Neuronal stem cell (in vitro differentiated cells): Measurements from ENCODE around the gene RBP7.

Source experiments
- DNase-seq: peaks from one replicate; pipeline ENCODE4 v3.0.0-alpha.2; 2013; ENCODE audit warnings: low spot score
- H2AFZ ChIP-seq: one replicate; pipeline ENCODE4 v1.6.1; 2013; ENCODE audit warnings: mild to moderate bottlenecking, low read length, inconsistent platforms
- H2AK5ac ChIP-seq: 2 replicates; pipeline ENCODE4 v1.6.1; 2013; ENCODE audit warnings: low read depth, mild to moderate bottlenecking, inconsistent platforms, low read length, moderate library complexity, mixed read lengths
- H2BK120ac ChIP-seq: 2 replicates; pipeline ENCODE4 v1.6.1; 2013; ENCODE audit warnings: low read depth, mild to moderate bottlenecking, inconsistent platforms, low read length, moderate library complexity, mixed read lengths
- H2BK12ac ChIP-seq: one replicate; pipeline ENCODE4 v1.6.1; 2013; ENCODE audit warnings: low read length, inconsistent platforms
- H2BK15ac ChIP-seq: 2 replicates; pipeline ENCODE4 v1.6.1; 2013; ENCODE audit warnings: mild to moderate bottlenecking, low read length, inconsistent platforms, mixed read lengths
- H2BK5ac ChIP-seq: one replicate; pipeline ENCODE4 v1.6.1; 2013; ENCODE audit warnings: inconsistent platforms, mild to moderate bottlenecking, low read length, moderate library complexity
- H3K14ac ChIP-seq: one replicate; pipeline ENCODE4 v1.6.1; 2013; ENCODE audit warnings: low read length, inconsistent platforms
- H3K18ac ChIP-seq: 2 replicates; pipeline ENCODE4 v1.6.1; 2013; ENCODE audit warnings: low read length, inconsistent platforms
- H3K23ac ChIP-seq: 2 replicates; pipeline ENCODE4 v1.6.1; 2013; ENCODE audit warnings: low read depth, mild to moderate bottlenecking, mixed read lengths, low read length, inconsistent platforms; ENCODE audit not compliant: poor library complexity
- H3K27ac ChIP-seq: replicated peaks from 3 replicates; pipeline ENCODE4 v1.5.1; 2013; ENCODE audit warnings: low read length, inconsistent platforms
- H3K27me3 ChIP-seq, 3 experiments: 2 replicates each; pipeline ENCODE4 v1.6.1; 2013; ENCODE audit warnings: low read length in 3 of 3, mild to moderate bottlenecking in 2 of 3, inconsistent platforms in 1 of 3, low read depth in 1 of 3, mixed read lengths in 1 of 3, moderate library complexity in 1 of 3; ENCODE audit not compliant: control insufficient read depth in 3 of 3, insufficient read depth in 3 of 3
- H3K36me3 ChIP-seq, 2 donors: replicated peaks in 1 of 2; 2 replicates each; pipeline ENCODE4 v1.6.1; 2013; ENCODE audit warnings: low read length in 2 of 2; ENCODE audit not compliant: control insufficient read depth in 2 of 2, insufficient read depth in 2 of 2
- H3K4ac ChIP-seq: 2 replicates; pipeline ENCODE4 v1.6.1; 2013; ENCODE audit warnings: inconsistent platforms, mild to moderate bottlenecking, low read length, moderate library complexity
- H3K4me1 ChIP-seq, 2 donors: 1 replicate in 1 of 2; 2 replicates in 1 of 2; pipeline ENCODE4 v1.6.1; 2013; ENCODE audit warnings: low read length in 2 of 2, low read depth in 1 of 2; ENCODE audit not compliant: control insufficient read depth in 2 of 2, insufficient read depth in 1 of 2
- H3K4me2 ChIP-seq: one replicate; pipeline ENCODE4 v1.6.1; 2013; ENCODE audit warnings: mild to moderate bottlenecking, low read length, inconsistent platforms; ENCODE audit not compliant: insufficient read depth, poor library complexity, severe bottlenecking
- H3K4me3 ChIP-seq, 2 donors: 2 replicates each; pipeline ENCODE4 v1.5.1; 2013; ENCODE audit warnings: low read length in 2 of 2, mild to moderate bottlenecking in 2 of 2, inconsistent platforms in 1 of 2, moderate library complexity in 1 of 2
- H3K79me1 ChIP-seq: one replicate; pipeline ENCODE4 v1.6.1; 2013; ENCODE audit warnings: low read depth, mild to moderate bottlenecking, inconsistent platforms, low read length, moderate library complexity
- H3K9ac ChIP-seq: one replicate; pipeline ENCODE4 v1.6.1; 2013; ENCODE audit warnings: mild to moderate bottlenecking, low read depth, low read length, inconsistent platforms; ENCODE audit not compliant: poor library complexity
- H3K9me3 ChIP-seq, 2 donors: replicated peaks in 1 of 2; 2 replicates each; pipeline versions ENCODE3 to v1.6.1; 2013; ENCODE audit warnings: low read length in 2 of 2, mild to moderate bottlenecking in 2 of 2, inconsistent platforms in 1 of 2, low read depth in 1 of 2, mixed read lengths in 1 of 2, moderate library complexity in 1 of 2; ENCODE audit not compliant: control insufficient read depth in 2 of 2, insufficient read depth in 1 of 2
- H4K8ac ChIP-seq: one replicate; pipeline ENCODE4 v1.6.1; 2013; ENCODE audit warnings: low read depth, mild to moderate bottlenecking, inconsistent platforms, low read length, moderate library complexity
- H4K91ac ChIP-seq: one replicate; pipeline ENCODE4 v1.6.1; 2013; ENCODE audit warnings: low read length, low read depth, mild to moderate bottlenecking, inconsistent platforms; ENCODE audit not compliant: poor library complexity
- WGBS, 2 donors: extraction: QIAGEN DNeasy Blood & Tissue Kit; methylation state at CpG; one replicate each; pipeline ENCODE4 v1.1.7; 2013; ENCODE audit warnings: missing lambda C conversion rate in 2 of 2, mixed read lengths in 1 of 2; ENCODE audit not compliant: insufficient read length in 2 of 2, insufficient replicate concordance in 1 of 2; ENCODE audit errors: extremely low coverage in 2 of 2; 5-methylcytosine and 5-hydroxymethylcytosine counted together

The RBP7 gene

GRCh38 chr1:10061276-10061675 lies 64.2 kb downstream of the RBP7 start:
- Histone ChIP-seq H4K8ac (no peak overlapping the region), H2AK5ac (no peak overlapping the region), H3K36me3 (peaks cover 0 to 4% of the 10 kb centered on the region in 2 donors), H3K4me2 (no peak overlapping the region), H3K27ac (no peak overlapping the region), H2BK15ac (no peak overlapping the region), H3K27me3 (no peaks in the 10 kb centered on the region), H3K4ac (no peak overlapping the region), H2AFZ (no peak overlapping the region), H2BK120ac (no peak overlapping the region), H3K9ac (no peak overlapping the region), H2BK5ac (no peak overlapping the region), H3K9me3 (no peaks in the 10 kb centered on the region), H3K4me1 (peaks cover 6 to 11% of the 10 kb centered on the region in 2 donors), H4K91ac (no peak overlapping the region), H3K4me3 (no peak overlapping the region), H3K14ac (no peak overlapping the region), H3K79me1 (peaks cover 3% of the 10 kb centered on the region), H3K23ac (no peak overlapping the region), H3K18ac (no peak overlapping the region), H2BK12ac (no peak overlapping the region)
- no CpG with 5 or more reads among the region's 5 CpGs for WGBS, 2 donors
- DNase-seq: no peak

- no peak overlapping the region for H4K8ac ChIP-seq
- no peak overlapping the region for H3K14ac ChIP-seq
- DNase-seq: no peak
- no peaks in the 10 kb centered on the region for H3K27me3 ChIP-seq
- H2BK12ac ChIP-seq: no peak overlapping the region
- no peak overlapping the region for H2BK15ac ChIP-seq
- no peak overlapping the region for H3K23ac ChIP-seq
- H3K18ac ChIP-seq: no peak overlapping the region
- H3K9me3 ChIP-seq: no peaks in the 10 kb centered on the region
- no CpG with 5 or more reads among the region's 7 CpGs for whole genome bisulfite sequencing, 2 donors
- H3K36me3 ChIP-seq: no peaks in the 10 kb centered on the region
- H3K4me1 ChIP-seq: peaks cover 9 to 11% of the 10 kb centered on the region in 2 donors
- H3K4ac ChIP-seq: no peak overlapping the region
- no peak overlapping the region for H4K91ac ChIP-seq
- H3K4me2 ChIP-seq: no peak overlapping the region
- no peak overlapping the region for H3K9ac ChIP-seq
- no peak overlapping the region for H2BK5ac ChIP-seq
- H3K27ac ChIP-seq: no peak overlapping the region
- H2BK120ac ChIP-seq: no peak overlapping the region
- no peak overlapping the region for H2AK5ac ChIP-seq
- H3K4me3 ChIP-seq: no peak overlapping the region
- H3K79me1 ChIP-seq: no peaks in the 10 kb centered on the region
- no peak overlapping the region for H2AFZ ChIP-seq
These were observed 66.8 kb downstream of the RBP7 start for GRCh38 chr1:10063878-10064277.

GRCh38 chr1:10064416-10065343 lies 67.7 kb downstream of the RBP7 start:
- Histone ChIP-seq H3K9ac (no peak overlapping the region), H2AK5ac (no peak overlapping the region), H2BK120ac (no peak overlapping the region), H3K18ac (no peak overlapping the region), H3K9me3 (no peaks in the 10 kb centered on the region), H3K27me3 (no peaks in the 10 kb centered on the region), H3K36me3 (no peaks in the 10 kb centered on the region), H3K4me2 (no peak overlapping the region), H3K27ac (peak overlapping the region; percentile 4), H3K23ac (no peak overlapping the region), H2BK15ac (no peak overlapping the region), H3K4me1 (peaks cover 4 to 11% of the 10 kb centered on the region in 2 donors), H2AFZ (no peak overlapping the region), H2BK12ac (no peak overlapping the region), H3K4me3 (no peak overlapping the region), H3K4ac (no peak overlapping the region), H3K79me1 (no peaks in the 10 kb centered on the region), H3K14ac (no peak overlapping the region), H4K8ac (no peak overlapping the region), H2BK5ac (no peak overlapping the region), H4K91ac (no peak overlapping the region)
- DNase-seq: no peak
- no CpG with 5 or more reads among the region's 8 CpGs for WGBS, 2 donors

- Histone ChIP-seq H3K27ac (peak overlapping the region; percentile 4), H3K9me3 (no peaks in the 10 kb centered on the region), H3K23ac (no peak overlapping the region), H4K8ac (no peak overlapping the region), H3K18ac (no peak overlapping the region), H2AK5ac (no peak overlapping the region), H3K79me1 (no peaks in the 10 kb centered on the region), H3K14ac (no peak overlapping the region), H3K4me3 (no peak overlapping the region), H3K27me3 (no peaks in the 10 kb centered on the region), H3K36me3 (no peaks in the 10 kb centered on the region), H4K91ac (no peak overlapping the region), H2BK5ac (no peak overlapping the region), H2BK12ac (no peak overlapping the region), H2AFZ (no peak overlapping the region), H2BK15ac (no peak overlapping the region), H3K4ac (no peak overlapping the region), H3K9ac (no peak overlapping the region), H3K4me2 (no peak overlapping the region), H3K4me1 (peaks cover 4 to 11% of the 10 kb centered on the region in 2 donors), H2BK120ac (no peak overlapping the region)
- WGBS, 2 donors: no CpG with 5 or more reads among the region's 7 CpGs
- no peak for DNase-seq
These were observed 68.3 kb downstream of the RBP7 start for GRCh38 chr1:10065344-10065685.
